Heart left ventricle (tissue), 13 donors: ENCODE measurements around the gene VPS50.

Source experiments
- CTCF ChIP-seq, 12 donors: fragments of 200-600 bp; sonication (generic) in 4 of 12; IDR thresholded peaks; one replicate each; pipeline versions ENCODE4 v1.5.0 to v1.8.0; 2018 to 2022; ENCODE audit warnings: antibody characterized with exemption in 12 of 12, mild to moderate bottlenecking in 5 of 12
- POLR2A ChIP-seq, 2 donors: fragments of 450-650 bp; IDR thresholded peaks; one replicate each; pipeline ENCODE4 v1.6.1; 2017; ENCODE audit warnings: antibody characterized with exemption in 2 of 2, mild to moderate bottlenecking in 2 of 2, moderate library complexity in 2 of 2
- donor health status: ischemic (EF 13 %, LVEDD 7.1; RV severe dilation, severe dysfunction).
- donor health status: DM: no; HTN: yes; CAD: no.
- donor health status: DM: no; HTN: no; CAD: no.
- donor health status: ischemic (EF 25% LVEDD 6.9; RV normal size, moderate dysfunction).
- donor health status: ischemic (EF 25% LVEDD 5.7; RV mildly dilated, moderate dysfunction).
- donor health status: ischemic (EF 35%, LVEDD 5.7; RV mildly dilated, moderate dysfunction).
- donor health status: nonischemic (EF 11% LVEDD 7.7; RV severe dilation, severe dysfunction).
- donor health status: DM: yes; HTN: yes; CAD: no.
- donor health status: PGD.
- donor health status: ischemic (EF 29% LVEDD 5.4; RV normal size, mild dysfunction).
- donor health status: nonischemic (EF 23%, LVEDD 6.1; RV moderate dilation, normal function).

- no peak for TF ChIP-seq POLR2A (IDR thresholded peaks at IDR 0.05)
- no peak for TF ChIP-seq CTCF (IDR thresholded peaks at IDR 0.05)
Observed at GRCh38 chr7:93316730-93317129, 84.6 kb downstream of the VPS50 start.
